CD8-positive, alpha-beta memory T cell (primary cell): Measurements from ENCODE around the gene CHRNB2. TPM values are rescaled to one million over a fixed set of nuclear protein-coding genes. Genes with fewer than 3 reads are reported as not detected.
A peak's percentile ranks its signal among the peaks of the same experiment; 100 is the strongest.

Experiments
- CTCF ChIA-PET: fragments of 350-600 bp; sonication (Branson Sonifier 250); formaldehyde crosslinking; loops from one replicate; lab custom pipeline; 2021; ENCODE audit warnings: antibody characterized with exemption; lab: Charles Lee
- POLR2A ChIA-PET: fragments of 350-600 bp; sonication (Branson Sonifier 250); formaldehyde crosslinking; loops from one replicate; lab custom pipeline; 2021; ENCODE audit warnings: antibody characterized with exemption; lab: Charles Lee
- DNase-seq, 5 donors: peaks; one replicate each; pipeline versions ENCODE4 v3.0.0 to v3.0.0-alpha.2; 2020 to 2022; ENCODE audit warnings: mixed read lengths in 1 of 5
- H3K27ac ChIP-seq: one replicate; pipeline ENCODE4 v1.7.0; 2013; ENCODE audit warnings: low read depth, mild to moderate bottlenecking, low read length, moderate library complexity
- H3K27me3 ChIP-seq: 2 replicates; pipeline ENCODE4 v1.7.0; 2013; ENCODE audit warnings: low read length, mild to moderate bottlenecking; ENCODE audit not compliant: insufficient read depth, poor library complexity, severe bottlenecking
- H3K36me3 ChIP-seq: 2 replicates; pipeline ENCODE4 v1.7.0; 2013; ENCODE audit warnings: mild to moderate bottlenecking, low read length, moderate library complexity; ENCODE audit not compliant: insufficient read depth
- H3K4me1 ChIP-seq: 2 replicates; pipeline ENCODE4 v1.7.0; 2013; ENCODE audit warnings: mild to moderate bottlenecking, low read length, moderate library complexity; ENCODE audit not compliant: insufficient read depth
- H3K4me3 ChIP-seq: 2 replicates; pipeline ENCODE4 v1.7.0; 2013; ENCODE audit warnings: mild to moderate bottlenecking, low read length
- H3K9me3 ChIP-seq: 2 replicates; pipeline ENCODE4 v1.7.0; 2013; ENCODE audit warnings: mild to moderate bottlenecking, low read length
- H3K27ac Mint-ChIP-seq, 8 donors: one replicate each; pipeline ENCODE4 v1.8.0; 2020 to 2021; ENCODE audit warnings: mixed read lengths in 8 of 8, mild to moderate bottlenecking in 6 of 8, inconsistent platforms in 3 of 8, moderate library complexity in 3 of 8
- H3K27me3 Mint-ChIP-seq, 2 donors: one replicate each; pipeline ENCODE4 v1.8.0; 2020 to 2021; ENCODE audit warnings: mixed read lengths in 2 of 2, mild to moderate bottlenecking in 1 of 2, moderate library complexity in 1 of 2
- H3K36me3 Mint-ChIP-seq, 3 donors: one replicate each; pipeline ENCODE4 v1.8.0; 2020 to 2021; ENCODE audit warnings: mixed read lengths in 3 of 3, inconsistent platforms in 1 of 3, mild to moderate bottlenecking in 1 of 3
- H3K4me1 Mint-ChIP-seq, 3 donors: one replicate each; pipeline ENCODE4 v1.8.0; 2020 to 2021; ENCODE audit warnings: mixed read lengths in 3 of 3, inconsistent platforms in 1 of 3, mild to moderate bottlenecking in 1 of 3
- H3K4me3 Mint-ChIP-seq, 7 donors: one replicate each; pipeline ENCODE4 v1.8.0; 2020 to 2021; ENCODE audit warnings: mixed read lengths in 7 of 7, mild to moderate bottlenecking in 6 of 7, moderate library complexity in 4 of 7, inconsistent platforms in 2 of 7
- H3K9me3 Mint-ChIP-seq, 5 donors: one replicate each; pipeline ENCODE4 v1.8.0; 2020 to 2022; ENCODE audit warnings: mixed read lengths in 5 of 5, mild to moderate bottlenecking in 3 of 5, moderate library complexity in 2 of 5, inconsistent platforms in 1 of 5
- polyA plus RNA-seq: library from polyadenylated mRNA; unstranded; fragments of 300-500 nt; fragmentation: Illumina TruSeq; gene quantifications from one replicate; pipeline ENCODE4 v1.2.3, GENCODE V29; 2021
- total RNA-seq, 2 experiments: library from RNA; stranded (reverse); gene quantifications; one replicate each; pipeline ENCODE4 v1.2.3, GENCODE V29; 2021

CHRNB2 gene
- total and polyA plus RNA-seq, 3 experiments from 2014 or later: 0.16 TPM; not detected in 2

DNA sequence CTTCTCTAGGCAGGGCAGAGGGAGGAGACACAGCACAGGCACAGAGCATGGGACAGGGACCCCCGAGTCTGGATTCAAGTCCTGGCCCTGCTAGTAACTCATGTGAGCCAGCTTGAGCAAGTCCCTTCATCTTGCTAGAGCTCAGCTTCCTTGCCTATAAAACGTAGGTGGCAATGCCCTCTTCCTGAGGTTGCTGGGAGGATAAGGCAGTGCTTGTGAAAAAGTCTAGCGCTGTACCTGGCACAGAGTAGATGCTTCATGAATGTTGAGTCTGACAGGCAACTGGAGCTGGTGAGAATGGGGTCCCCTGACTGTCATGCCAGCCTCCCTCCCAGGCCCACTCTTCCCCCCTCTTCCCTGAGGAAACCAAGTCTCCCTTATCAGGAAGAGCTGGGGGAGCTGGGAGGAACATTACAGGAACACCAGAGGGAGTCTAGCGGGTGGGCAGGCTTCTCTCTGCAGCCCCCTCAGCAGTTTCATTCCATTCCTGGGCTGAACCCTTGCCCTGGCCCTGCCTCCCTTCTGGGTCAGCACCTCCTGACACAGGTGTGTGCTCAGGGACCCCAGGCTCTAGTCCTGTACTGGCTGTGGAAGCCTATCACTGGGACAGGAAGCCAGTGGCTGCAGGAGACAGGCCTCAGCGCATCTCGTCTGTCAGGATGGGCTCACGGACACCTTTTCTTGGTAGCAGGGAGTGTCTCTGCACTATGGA, 9.9 kb downstream of the CHRNB2 start:
- Histone ChIP-seq H3K9me3 (no peaks in the 10 kb centered on the region), H3K36me3 (peaks cover 23% of the 10 kb centered on the region), H3K27me3 (no peaks in the 10 kb centered on the region), H3K27ac (no peak overlapping the region), H3K4me3 (no peak overlapping the region), H3K4me1 (no peaks in the 10 kb centered on the region)
- H3K27ac Mint-ChIP-seq: peak overlapping the region in 1 of 8 donors; percentile 81
- H3K4me1 Mint-ChIP-seq: peaks cover 0 to 5% (median 1%) of the 10 kb centered on the region in 3 donors
- no peaks in the 10 kb centered on the region for H3K9me3 Mint-ChIP-seq
- peaks cover 0 to 44% (median 8%) of the 10 kb centered on the region in 3 donors for H3K36me3 Mint-ChIP-seq
- ChIA-PET POLR2A (interaction anchor here (0.5 to 1.1 kb wide), 2 partner anchors 49 to 257 kb away, joined by 4 to 6 read pairs; partner anchors contain the start of gene AQP10), CTCF (interaction anchor here (1.5 kb wide), 1 partner anchor 14 kb away, joined by 3 read pairs; no protein-coding TSS in a partner anchor)
- H3K27me3 Mint-ChIP-seq: peaks cover 3 to 4% of the 10 kb centered on the region in 2 donors
- no peak for DNase-seq
- no peak overlapping the region for H3K4me3 Mint-ChIP-seq

DNA sequence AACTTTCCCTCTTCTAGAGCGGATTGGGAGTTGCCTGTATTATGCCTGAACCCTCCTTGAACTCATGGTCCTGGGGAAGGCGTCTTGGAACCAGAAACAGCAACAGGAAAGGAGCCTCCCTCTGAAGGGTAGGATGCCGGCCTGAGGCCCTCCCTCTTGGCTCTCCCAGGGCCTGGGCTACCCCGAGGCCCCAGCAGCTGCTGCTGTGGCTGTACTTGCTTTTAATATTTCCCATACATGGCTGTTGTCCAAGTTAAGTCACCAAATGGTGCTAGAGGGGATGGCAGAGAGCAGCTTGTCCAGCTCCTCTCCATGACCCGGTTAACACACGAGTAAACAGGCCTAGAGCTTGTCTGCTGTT, 10.5 kb downstream of the CHRNB2 start:
- H3K27ac ChIP-seq: no peak overlapping the region
- no peaks in the 10 kb centered on the region for H3K4me1 ChIP-seq
- H3K4me3 ChIP-seq: no peak overlapping the region
- H3K27me3 ChIP-seq: no peaks in the 10 kb centered on the region
- ChIA-PET POLR2A (interaction anchor here (0.5 kb wide), 1 partner anchor 257 kb away, joined by 6 read pairs; the partner anchor contains the start of gene AQP10), CTCF (interaction anchor here (1.5 to 2.6 kb wide), 2 partner anchors 13 to 18 kb away, joined by 3 to 9 read pairs; no protein-coding TSS in a partner anchor)
- no peak for DNase-seq
- Mint-ChIP-seq H3K27ac (peak overlapping the region in 2 of 8 donors; percentile 50 to 81), H3K27me3 (peaks cover 3 to 4% of the 10 kb centered on the region in 2 donors), H3K36me3 (peaks cover 0 to 49% (median 8%) of the 10 kb centered on the region in 3 donors), H3K4me1 (peaks cover 0 to 5% (median 1%) of the 10 kb centered on the region in 3 donors), H3K4me3 (no peak overlapping the region), H3K9me3 (no peaks in the 10 kb centered on the region)
- H3K9me3 ChIP-seq: no peaks in the 10 kb centered on the region
- H3K36me3 ChIP-seq: peaks cover 29% of the 10 kb centered on the region

DNA sequence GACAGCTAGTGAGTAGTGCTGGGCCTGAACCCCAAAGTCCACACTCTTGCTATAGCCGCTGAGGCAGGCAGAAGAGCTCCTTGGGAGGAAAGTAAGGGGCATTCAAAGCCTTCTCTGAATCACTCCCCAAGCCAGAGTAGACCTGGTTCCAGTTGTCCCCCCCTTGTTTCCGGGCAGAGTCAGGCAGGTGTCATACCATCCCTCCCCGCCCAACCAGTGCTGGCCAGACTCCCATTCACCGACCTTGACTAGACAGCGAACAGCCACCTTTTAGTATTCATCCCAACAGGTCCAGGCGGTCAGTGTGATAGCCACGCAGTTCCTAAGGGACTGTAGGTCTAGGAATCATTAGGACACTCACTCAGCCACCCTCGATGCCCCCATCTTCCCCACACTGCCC, 11.8 kb downstream of the CHRNB2 start:
- Mint-ChIP-seq H3K27ac (no peak overlapping the region), H3K4me3 (no peak overlapping the region), H3K27me3 (peaks cover 0 to 3% of the 10 kb centered on the region in 2 donors), H3K36me3 (peaks cover 0 to 63% (median 16%) of the 10 kb centered on the region in 3 donors), H3K9me3 (no peaks in the 10 kb centered on the region), H3K4me1 (peaks cover 0 to 5% (median 1%) of the 10 kb centered on the region in 3 donors)
- POLR2A ChIA-PET: no interaction called here
- no peak for DNase-seq
- H3K27me3 ChIP-seq: no peaks in the 10 kb centered on the region
- H3K4me1 ChIP-seq: no peaks in the 10 kb centered on the region
- no peak overlapping the region for H3K27ac ChIP-seq
- no peaks in the 10 kb centered on the region for H3K9me3 ChIP-seq
- H3K36me3 ChIP-seq: peaks cover 42% of the 10 kb centered on the region
- CTCF ChIA-PET: interaction anchor here (2.6 kb wide), 1 partner anchor 19 kb away, joined by 9 read pairs; no protein-coding TSS in a partner anchor
- no peak overlapping the region for H3K4me3 ChIP-seq

DNA sequence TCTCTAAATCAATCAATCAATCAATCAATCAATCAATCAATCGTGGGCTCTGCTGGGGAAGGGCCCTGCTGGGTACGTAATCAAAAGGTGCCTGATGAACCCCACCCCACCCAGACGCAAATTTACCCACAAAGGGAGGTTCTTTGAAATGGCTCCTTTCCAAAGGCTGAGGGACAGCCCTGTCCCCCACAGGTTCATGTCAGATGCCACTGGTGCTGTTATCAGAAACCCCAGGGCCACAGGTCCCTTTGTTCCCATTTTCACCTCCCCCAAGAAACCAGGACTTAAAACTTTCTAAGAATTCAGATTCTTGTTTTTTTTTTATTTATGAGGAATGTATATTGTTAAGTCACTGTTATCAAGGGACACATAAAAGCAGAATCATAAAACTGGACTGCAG, 14.2 kb downstream of the CHRNB2 start:
- Mint-ChIP-seq H3K9me3 (no peaks in the 10 kb centered on the region), H3K27ac (peak overlapping the region in 2 of 8 donors; percentile 13 to 20), H3K27me3 (peaks cover 0 to 1% of the 10 kb centered on the region in 2 donors), H3K36me3 (peaks cover 8 to 87% (median 31%) of the 10 kb centered on the region in 3 donors), H3K4me3 (no peak overlapping the region), H3K4me1 (peaks cover 0 to 5% (median 1%) of the 10 kb centered on the region in 3 donors)
- Histone ChIP-seq H3K4me3 (no peak overlapping the region), H3K27ac (no peak overlapping the region), H3K4me1 (no peaks in the 10 kb centered on the region), H3K9me3 (no peaks in the 10 kb centered on the region), H3K27me3 (no peaks in the 10 kb centered on the region), H3K36me3 (peaks cover 66% of the 10 kb centered on the region)
- ChIA-PET CTCF (no interaction called here), POLR2A (no interaction called here)
- no peak for DNase-seq

DNA sequence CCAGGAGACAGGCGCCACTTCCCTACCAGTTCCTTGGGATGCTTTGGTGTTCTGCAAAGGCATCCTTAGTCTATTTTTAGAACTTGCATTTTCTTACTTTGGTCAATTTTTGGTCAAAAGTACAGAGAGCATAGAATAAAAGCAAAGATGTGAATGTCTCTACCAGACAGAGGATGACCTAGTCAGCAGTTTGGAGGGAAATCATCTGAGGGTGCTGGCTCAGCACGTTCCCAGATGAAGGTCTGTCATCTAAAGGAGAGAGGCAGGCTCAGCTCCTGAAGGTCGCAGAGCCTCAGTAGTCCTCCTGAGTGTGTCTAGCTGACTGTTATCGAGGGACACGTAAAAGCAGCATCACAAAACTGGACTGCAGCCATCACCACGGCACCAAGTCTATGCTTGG, 15.3 kb downstream of the CHRNB2 start:
- ChIA-PET POLR2A (no interaction called here), CTCF (interaction anchor here (0.8 kb wide), 1 partner anchor 9 kb away, joined by 3 read pairs; no protein-coding TSS in a partner anchor)
- no peak overlapping the region for H3K4me3 ChIP-seq
- H3K27me3 Mint-ChIP-seq: peaks cover 0 to 1% of the 10 kb centered on the region in 2 donors
- H3K36me3 Mint-ChIP-seq: peaks cover 15 to 97% (median 35%) of the 10 kb centered on the region in 3 donors
- no peaks in the 10 kb centered on the region for H3K27me3 ChIP-seq
- no peak overlapping the region for H3K4me3 Mint-ChIP-seq
- no peaks in the 10 kb centered on the region for H3K4me1 ChIP-seq
- H3K4me1 Mint-ChIP-seq: peaks cover 0 to 5% (median under 1%) of the 10 kb centered on the region in 3 donors
- H3K9me3 ChIP-seq: no peaks in the 10 kb centered on the region
- H3K27ac ChIP-seq: no peak overlapping the region
- H3K9me3 Mint-ChIP-seq: no peaks in the 10 kb centered on the region
- no peak for DNase-seq
- no peak overlapping the region for H3K27ac Mint-ChIP-seq
- H3K36me3 ChIP-seq: peaks cover 77% of the 10 kb centered on the region

DNA sequence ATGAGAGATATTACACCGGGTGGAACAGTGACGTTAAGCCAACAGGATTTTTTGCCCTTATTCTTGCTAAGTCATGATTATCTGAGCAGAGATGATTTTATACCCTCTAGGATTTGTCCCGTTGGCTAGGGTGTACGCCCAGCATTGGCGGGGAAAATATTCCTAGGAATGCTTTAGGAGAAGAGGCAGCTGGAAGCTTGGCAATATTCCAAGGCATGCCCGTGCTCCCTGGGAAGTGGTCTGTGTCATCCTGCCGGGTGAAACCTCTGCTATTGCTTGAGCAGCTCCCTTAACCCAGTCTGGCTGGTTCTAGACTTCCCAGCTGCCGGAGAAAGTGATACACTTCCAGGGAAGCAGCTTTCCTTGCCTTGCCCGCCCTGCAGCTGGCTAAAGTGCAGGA, 16.2 kb downstream of the CHRNB2 start:
- peak overlapping the region in 2 of 8 donors; percentile 24 to 34 for H3K27ac Mint-ChIP-seq
- peaks cover 82% of the 10 kb centered on the region for H3K36me3 ChIP-seq
- H3K9me3 Mint-ChIP-seq: no peaks in the 10 kb centered on the region
- no peaks in the 10 kb centered on the region for H3K4me1 ChIP-seq
- no peak overlapping the region for H3K27ac ChIP-seq
- H3K4me3 Mint-ChIP-seq: no peak overlapping the region
- CTCF ChIA-PET: interaction anchor here (0.5 kb wide), 1 partner anchor 552 kb away, joined by 3 read pairs; no protein-coding TSS in a partner anchor
- H3K4me1 Mint-ChIP-seq: peaks cover 0 to 3% (median 0%) of the 10 kb centered on the region in 3 donors
- H3K27me3 Mint-ChIP-seq: peaks cover 0 to 1% of the 10 kb centered on the region in 2 donors
- no peak for DNase-seq
- no peak overlapping the region for H3K4me3 ChIP-seq
- H3K36me3 Mint-ChIP-seq: peaks cover 15 to 99% (median 37%) of the 10 kb centered on the region in 3 donors
- H3K9me3 ChIP-seq: no peaks in the 10 kb centered on the region
- no peaks in the 10 kb centered on the region for H3K27me3 ChIP-seq
- POLR2A ChIA-PET: no interaction called here

DNA sequence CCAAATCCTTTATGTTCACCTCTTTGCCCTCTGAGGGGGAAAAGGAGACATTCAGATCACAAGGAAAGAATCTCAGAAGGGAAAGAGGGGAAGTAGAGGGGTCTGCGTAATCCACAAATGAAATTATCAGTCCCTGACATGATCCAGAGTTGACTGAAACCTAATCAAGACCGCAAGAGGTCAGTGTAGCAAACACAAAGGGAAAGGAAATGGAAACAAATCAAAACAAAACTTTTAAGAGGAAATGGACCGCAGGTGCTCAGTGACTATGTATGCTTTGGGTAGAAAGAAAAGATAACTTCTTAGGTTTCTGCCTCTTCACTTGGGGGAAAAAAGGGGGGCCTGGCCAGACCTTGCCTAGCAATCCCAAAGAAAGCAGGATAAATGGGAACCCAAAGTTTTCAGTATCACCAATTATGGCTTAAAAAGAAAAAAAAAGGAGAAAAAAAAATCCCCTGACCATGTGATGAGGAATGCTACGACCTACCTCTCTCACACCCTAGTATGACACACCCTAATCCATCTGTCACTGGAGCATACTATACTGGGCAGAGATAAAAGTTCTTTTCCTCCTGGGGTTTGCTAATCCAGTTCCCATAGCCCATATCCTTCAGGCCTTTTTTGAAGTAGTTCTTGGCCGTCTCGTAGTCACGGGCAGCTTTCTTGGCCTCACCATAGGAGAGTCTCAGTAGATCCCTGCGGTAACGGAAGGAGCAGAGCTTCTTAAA, 16.9 kb downstream of the CHRNB2 start:
- DNase-seq: no peak
- peaks cover 15 to 99% (median 37%) of the 10 kb centered on the region in 3 donors for H3K36me3 Mint-ChIP-seq
- H3K27me3 Mint-ChIP-seq: peaks cover 0 to 1% of the 10 kb centered on the region in 2 donors
- H3K27ac Mint-ChIP-seq: peak overlapping the region in 2 of 8 donors; percentile 34 to 47
- no peaks in the 10 kb centered on the region for H3K4me1 Mint-ChIP-seq
- Histone ChIP-seq H3K9me3 (no peaks in the 10 kb centered on the region), H3K4me1 (no peaks in the 10 kb centered on the region), H3K27me3 (no peaks in the 10 kb centered on the region), H3K27ac (no peak overlapping the region), H3K36me3 (peaks cover 89% of the 10 kb centered on the region), H3K4me3 (no peak overlapping the region)
- H3K4me3 Mint-ChIP-seq: no peak overlapping the region
- ChIA-PET CTCF (interaction anchor here (0.5 kb wide), 1 partner anchor 552 kb away, joined by 3 read pairs; no protein-coding TSS in a partner anchor), POLR2A (no interaction called here)
- no peaks in the 10 kb centered on the region for H3K9me3 Mint-ChIP-seq
